GM23338 (cell line): ENCODE results near the gene WASF2.
"Not testable (repeated sequence)": the region's sequence is repeated elsewhere in the genome, so short reads cannot be mapped to it uniquely, and the experiment has no call there.

Experiments used
- CREB1 ChIP-seq: fragments of 250-450 bp; sonication (Bioruptor Pico); IDR thresholded peaks from 2 replicates; pipeline ENCODE4 v1.5.0; 2020; ENCODE audit warnings: low read depth, mild to moderate bottlenecking, moderate library complexity
- CTCF ChIP-seq, 2 experiments: fragments of 200-600 bp in 1 of 2; sonication (generic) in 1 of 2; conservative IDR thresholded peaks; 2 replicates each; pipeline versions ENCODE4 v1.5.1 to v1.6.1; 2016 to 2017; ENCODE audit warnings: antibody characterized with exemption in 2 of 2, low read depth in 2 of 2, mild to moderate bottlenecking in 2 of 2, moderate library complexity in 1 of 2
- ETS1 ChIP-seq: IDR thresholded peaks from 2 replicates; pipeline ENCODE4 v1.6.1; 2016; ENCODE audit warnings: antibody characterized with exemption
- EZH2 ChIP-seq: fragments of 200-600 bp; sonication (generic); IDR thresholded peaks from one replicate; pipeline ENCODE4 v1.8.0; 2017; ENCODE audit warnings: antibody characterized with exemption, mild to moderate bottlenecking, low read depth; ENCODE audit not compliant: unreplicated experiment
- EZH2phosphoT487 ChIP-seq: fragments of 200-600 bp; sonication (generic); IDR thresholded peaks from one replicate; pipeline ENCODE4 v1.8.1; 2018; ENCODE audit warnings: antibody characterized with exemption; ENCODE audit not compliant: unreplicated experiment
- POLR2AphosphoS5 ChIP-seq: IDR thresholded peaks from 2 replicates; pipeline ENCODE4 v1.6.1; 2016; ENCODE audit warnings: antibody characterized with exemption, low read depth
- REST ChIP-seq: IDR thresholded peaks from one replicate; pipeline ENCODE4 v1.6.1; 2018; ENCODE audit warnings: antibody characterized with exemption; ENCODE audit not compliant: unreplicated experiment
- STAT1 ChIP-seq: IDR thresholded peaks from one replicate; pipeline ENCODE4 v1.6.1; 2016; ENCODE audit warnings: antibody characterized with exemption; ENCODE audit not compliant: unreplicated experiment
- ZNF114 ChIP-seq: fragments of 250-450 bp; sonication (Bioruptor Pico); IDR thresholded peaks from 2 replicates; pipeline ENCODE4 v1.5.0; 2020; ENCODE audit warnings: mild to moderate bottlenecking, moderate library complexity
- ZNF331 ChIP-seq: fragments of 250-450 bp; sonication (Bioruptor Pico); IDR thresholded peaks from 2 replicates; pipeline ENCODE4 v1.5.0; 2020; ENCODE audit warnings: low read depth, mild to moderate bottlenecking, moderate library complexity

- not testable (repeated sequence) for TF ChIP-seq CTCF (conservative IDR thresholded peaks at IDR 0.05; ENCODE audit: low read depth in 2 of 2); EZH2; POLR2AphosphoS5; CREB1 (CRISPR knock-in tag); ZNF114 (CRISPR knock-in tag); EZH2phosphoT487; REST; ETS1; ZNF331 (CRISPR knock-in tag); STAT1
Measured at GRCh38 chr1:27432725-27433124, 57.2 kb downstream of the WASF2 start.
